Naive thymus-derived CD4-positive, alpha-beta T cell (primary cell): Measurements from ENCODE around the gene SCAPER. TPM values are rescaled to one million over a fixed set of nuclear protein-coding genes. Genes with fewer than 3 reads are reported as not detected.

Experiments
- ATAC-seq: fragments of 150-1000 bp; cut with Tn5 transposase; 2 replicates; pipeline ENCODE4 v1.10.0; 2021; ENCODE audit warnings: mild to moderate bottlenecking, moderate library complexity
- CTCF ChIA-PET: fragments of 350-600 bp; sonication (Branson Sonifier 250); formaldehyde crosslinking; loops from one replicate; lab custom pipeline; 2021; ENCODE audit warnings: antibody characterized with exemption; lab: Charles Lee
- POLR2A ChIA-PET: fragments of 350-600 bp; sonication (Branson Sonifier 250); formaldehyde crosslinking; loops from one replicate; lab custom pipeline; 2021; ENCODE audit warnings: antibody characterized with exemption, inconsistent platforms; lab: Charles Lee
- DNase-seq, 9 donors: peaks; one replicate each; pipeline versions ENCODE4 v3.0.0 to v3.0.0-alpha.2; 2020 to 2022; ENCODE audit warnings: mixed read lengths in 1 of 9
- H3K27ac ChIP-seq: one replicate; pipeline ENCODE4 v1.7.0; 2013; ENCODE audit warnings: mild to moderate bottlenecking, low read depth, low read length, moderate library complexity
- H3K27me3 ChIP-seq, 2 donors: one replicate each; pipeline ENCODE4 v1.7.0; 2013; ENCODE audit warnings: low read length in 2 of 2, mild to moderate bottlenecking in 2 of 2, moderate library complexity in 2 of 2; ENCODE audit not compliant: control insufficient read depth in 2 of 2, insufficient read depth in 2 of 2
- H3K36me3 ChIP-seq, 3 experiments: 1 replicate in 2 of 3; 2 replicates in 1 of 3; pipeline ENCODE4 v1.7.0; 2013; ENCODE audit warnings: low read length in 3 of 3, mild to moderate bottlenecking in 3 of 3, moderate library complexity in 1 of 3; ENCODE audit not compliant: insufficient read depth in 3 of 3, control insufficient read depth in 2 of 3
- H3K4me1 ChIP-seq, 2 donors: one replicate each; pipeline ENCODE4 v1.7.0; 2013; ENCODE audit warnings: low read length in 2 of 2, mild to moderate bottlenecking in 2 of 2, moderate library complexity in 1 of 2; ENCODE audit not compliant: control insufficient read depth in 2 of 2, insufficient read depth in 2 of 2
- H3K4me3 ChIP-seq: 2 replicates; pipeline ENCODE4 v1.7.0; 2013; ENCODE audit warnings: mild to moderate bottlenecking, low read length
- H3K9me3 ChIP-seq, 3 experiments: 1 replicate in 2 of 3; 2 replicates in 1 of 3; pipeline ENCODE4 v1.7.0; 2013; ENCODE audit warnings: low read length in 3 of 3; ENCODE audit not compliant: control insufficient read depth in 2 of 3
- H3K27ac Mint-ChIP-seq, 9 donors: one replicate each; pipeline ENCODE4 v1.8.0; 2020 to 2022; ENCODE audit warnings: mixed read lengths in 9 of 9, mild to moderate bottlenecking in 8 of 9, moderate library complexity in 5 of 9, inconsistent platforms in 2 of 9
- H3K27me3 Mint-ChIP-seq, 5 donors: one replicate each; pipeline ENCODE4 v1.8.0; 2021 to 2022; ENCODE audit warnings: mixed read lengths in 5 of 5, mild to moderate bottlenecking in 1 of 5
- H3K36me3 Mint-ChIP-seq, 5 donors: one replicate each; pipeline ENCODE4 v1.8.0; 2020 to 2022; ENCODE audit warnings: mixed read lengths in 5 of 5, mild to moderate bottlenecking in 3 of 5, inconsistent platforms in 1 of 5
- H3K4me1 Mint-ChIP-seq, 7 donors: one replicate each; pipeline ENCODE4 v1.8.0; 2020 to 2022; ENCODE audit warnings: mixed read lengths in 7 of 7, mild to moderate bottlenecking in 3 of 7, inconsistent platforms in 1 of 7
- H3K4me3 Mint-ChIP-seq, 10 donors: one replicate each; pipeline ENCODE4 v1.8.0; 2020 to 2022; ENCODE audit warnings: mild to moderate bottlenecking in 10 of 10, mixed read lengths in 10 of 10, moderate library complexity in 6 of 10, inconsistent platforms in 2 of 10
- H3K9me3 Mint-ChIP-seq, 11 donors: one replicate each; pipeline ENCODE4 v1.8.0; 2020 to 2022; ENCODE audit warnings: mixed read lengths in 11 of 11, mild to moderate bottlenecking in 4 of 11, inconsistent platforms in 1 of 11, moderate library complexity in 1 of 11
- intact Hi-C, 2 donors: fragments of 100-400 bp; cut with micrococcal nuclease; formaldehyde crosslinking; loops; one replicate each; pipeline ENCODE4 v1.15.1; 2023
- polyA plus RNA-seq, 2 donors: library from polyadenylated mRNA; unstranded; fragments of 300-500 nt; fragmentation: Illumina TruSeq; gene quantifications; one replicate each; pipeline ENCODE4 v1.2.3, GENCODE V29; 2021
- total RNA-seq, 6 experiments: library from RNA in 5 of 6; stranded (reverse) in 5 of 6; gene quantifications; 1 replicate in 5 of 6; 2 replicates in 1 of 6; pipeline ENCODE4 v1.2.3 and lab custom pipeline; 2021 to 2026

The SCAPER gene
- total and polyA plus RNA-seq, 7 experiments from 2014 or later, result 22.6 to 56.9 (median 48.8) TPM

DNA sequence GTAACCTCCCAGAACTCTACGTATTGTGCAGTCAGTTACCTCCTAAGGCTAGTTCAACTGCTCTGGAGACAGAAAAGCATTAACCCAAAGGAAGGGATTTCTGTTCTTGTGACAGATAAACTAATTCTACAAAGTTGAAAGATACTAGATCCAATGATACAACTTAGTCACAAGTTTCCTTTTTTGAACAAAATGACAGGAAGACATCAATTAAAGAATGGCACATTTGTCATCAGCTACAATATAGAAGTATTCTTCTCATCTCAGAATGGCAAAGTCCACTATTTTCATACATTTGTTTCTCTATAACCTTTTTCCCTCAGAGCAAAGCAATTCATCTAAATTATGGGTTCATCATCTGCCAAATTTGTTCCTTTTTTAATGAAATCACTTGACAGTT, 524.9 kb downstream of the SCAPER start:
- no peaks in the 10 kb centered on the region for H3K27me3 ChIP-seq
- POLR2A ChIA-PET, result no interaction called here
- H3K9me3 ChIP-seq, result no peaks in the 10 kb centered on the region
- DNase-seq (no peak), ATAC-seq (no peak)
- Mint-ChIP-seq H3K36me3 (peaks cover 0 to 69% (median 44%) of the 10 kb centered on the region in 5 donors), H3K27me3 (no peaks in the 10 kb centered on the region), H3K4me3 (no peak overlapping the region), H3K27ac (no peak overlapping the region), H3K9me3 (no peaks in the 10 kb centered on the region), H3K4me1 (no peaks in the 10 kb centered on the region)
- H3K4me1 ChIP-seq, result no peaks in the 10 kb centered on the region
- intact Hi-C loops, result no loop called here
- H3K27ac ChIP-seq, result no peak overlapping the region
- H3K4me3 ChIP-seq, result no peak overlapping the region
- H3K36me3 ChIP-seq, result peaks cover 0 to 15% (median 0%) of the 10 kb centered on the region in 3 experiments
- CTCF ChIA-PET, result no interaction called here

DNA sequence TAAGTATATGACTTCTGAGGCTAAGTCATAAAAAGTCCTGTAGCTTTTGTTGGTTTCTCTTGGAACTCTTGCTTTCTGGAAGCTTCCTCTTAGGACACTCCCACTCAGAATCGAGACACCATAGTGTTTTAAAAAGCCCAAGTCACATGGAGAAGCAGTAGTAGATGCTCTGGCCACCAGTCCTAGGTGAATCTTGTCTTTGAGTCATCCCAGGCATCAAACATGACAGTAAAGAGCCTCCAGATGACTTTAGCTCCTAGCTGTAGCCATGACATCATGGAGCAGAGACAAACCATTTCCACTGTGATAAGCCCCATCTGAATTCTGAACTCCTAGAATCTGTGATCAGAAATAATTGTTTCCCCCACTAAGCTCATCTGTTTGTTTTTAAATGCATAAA, 526.4 kb downstream of the SCAPER start:
- ChIA-PET POLR2A (no interaction called here), CTCF (no interaction called here)
- Histone ChIP-seq H3K4me1 (no peaks in the 10 kb centered on the region), H3K4me3 (no peak overlapping the region), H3K27me3 (no peaks in the 10 kb centered on the region), H3K9me3 (no peaks in the 10 kb centered on the region), H3K27ac (no peak overlapping the region), H3K36me3 (peaks cover 0 to 15% (median 0%) of the 10 kb centered on the region in 3 experiments)
- no peaks in the 10 kb centered on the region for H3K27me3 Mint-ChIP-seq
- DNase-seq (no peak), ATAC-seq (no peak)
- H3K4me3 Mint-ChIP-seq, result no peak overlapping the region
- intact Hi-C loops, result no loop called here
- H3K27ac Mint-ChIP-seq, result no peak overlapping the region
- no peaks in the 10 kb centered on the region for H3K9me3 Mint-ChIP-seq
- H3K36me3 Mint-ChIP-seq, result peaks cover 0 to 70% (median 43%) of the 10 kb centered on the region in 5 donors
- no peaks in the 10 kb centered on the region for H3K4me1 Mint-ChIP-seq

- no peak for DNase-seq
- CTCF ChIA-PET, result no interaction called here
- intact Hi-C loops, result no loop called here
Observed at GRCh38 chr15:76377751-76378150, 527.4 kb downstream of the SCAPER start.

GRCh38 chr15:76377217-76377616, 527.9 kb downstream of the SCAPER start:
- H3K36me3 Mint-ChIP-seq, result peaks cover 2 to 73% (median 50%) of the 10 kb centered on the region in 5 donors
- H3K4me1 Mint-ChIP-seq, result no peaks in the 10 kb centered on the region
- CTCF ChIA-PET, result no interaction called here
- Histone ChIP-seq H3K9me3 (no peaks in the 10 kb centered on the region), H3K36me3 (peaks cover 0 to 19% (median under 1%) of the 10 kb centered on the region in 3 experiments), H3K4me1 (no peaks in the 10 kb centered on the region), H3K27ac (no peak overlapping the region), H3K4me3 (no peak overlapping the region), H3K27me3 (no peaks in the 10 kb centered on the region)
- DNase-seq (no peak), ATAC-seq (no peak)
- intact Hi-C loops, result no loop called here
- POLR2A ChIA-PET, result no interaction called here
- no peak overlapping the region for H3K4me3 Mint-ChIP-seq
- no peaks in the 10 kb centered on the region for H3K9me3 Mint-ChIP-seq
- no peaks in the 10 kb centered on the region for H3K27me3 Mint-ChIP-seq
- no peak overlapping the region for H3K27ac Mint-ChIP-seq

More at GRCh38 chr15:76377751-76378150, 527.4 kb downstream of the SCAPER start:
- Mint-ChIP-seq H3K27ac (no peak overlapping the region), H3K4me1 (no peaks in the 10 kb centered on the region), H3K36me3 (peaks cover 0 to 71% (median 44%) of the 10 kb centered on the region in 5 donors), H3K4me3 (no peak overlapping the region), H3K9me3 (no peaks in the 10 kb centered on the region), H3K27me3 (no peaks in the 10 kb centered on the region)
- ATAC-seq, result no peak
- H3K27me3 ChIP-seq, result no peaks in the 10 kb centered on the region
- no peak overlapping the region for H3K4me3 ChIP-seq
- H3K27ac ChIP-seq, result no peak overlapping the region
- H3K4me1 ChIP-seq, result no peaks in the 10 kb centered on the region
- no peaks in the 10 kb centered on the region for H3K9me3 ChIP-seq
- POLR2A ChIA-PET, result no interaction called here
- peaks cover 0 to 19% (median 0%) of the 10 kb centered on the region in 3 experiments for H3K36me3 ChIP-seq

DNA sequence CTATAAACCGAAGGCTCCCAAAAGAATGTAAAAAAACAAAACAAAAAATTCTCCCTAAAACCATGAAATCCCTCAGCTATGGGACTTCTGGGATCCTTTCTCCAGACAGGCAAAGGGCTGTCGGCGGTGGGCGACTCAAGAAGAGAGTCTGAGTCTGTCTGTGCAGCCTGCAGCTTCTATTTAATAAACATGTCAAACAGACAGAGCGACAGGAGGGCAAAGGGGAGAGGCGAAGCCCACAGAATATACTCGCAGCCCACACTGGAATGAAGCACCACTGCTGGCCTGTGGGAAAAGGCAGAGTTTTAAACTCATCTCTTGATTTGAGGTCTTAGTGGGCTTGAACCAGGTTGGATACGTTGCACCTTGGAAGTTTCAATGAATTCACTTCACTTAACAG, 528.3 kb downstream of the SCAPER start:
- no peaks in the 10 kb centered on the region for H3K27me3 ChIP-seq
- Mint-ChIP-seq H3K27ac (no peak overlapping the region), H3K9me3 (no peaks in the 10 kb centered on the region), H3K27me3 (no peaks in the 10 kb centered on the region), H3K4me1 (no peaks in the 10 kb centered on the region), H3K4me3 (no peak overlapping the region), H3K36me3 (peaks cover 2 to 74% (median 54%) of the 10 kb centered on the region in 5 donors)
- H3K4me3 ChIP-seq, result no peak overlapping the region
- ChIA-PET CTCF (no interaction called here), POLR2A (no interaction called here)
- ATAC-seq (no peak), DNase-seq (no peak)
- peaks cover 0 to 17% (median 2%) of the 10 kb centered on the region in 3 experiments for H3K36me3 ChIP-seq
- no peak overlapping the region for H3K27ac ChIP-seq
- H3K4me1 ChIP-seq, result no peaks in the 10 kb centered on the region
- H3K9me3 ChIP-seq, result no peaks in the 10 kb centered on the region
- intact Hi-C loops, result no loop called here

GRCh38 chr15:76376029-76376428, 529.1 kb downstream of the SCAPER start:
- no peak overlapping the region for H3K4me3 ChIP-seq
- Mint-ChIP-seq H3K36me3 (peaks cover 2 to 68% (median 49%) of the 10 kb centered on the region in 5 donors), H3K27ac (no peak overlapping the region), H3K9me3 (no peaks in the 10 kb centered on the region), H3K4me3 (no peak overlapping the region), H3K27me3 (no peaks in the 10 kb centered on the region), H3K4me1 (no peaks in the 10 kb centered on the region)
- ChIA-PET CTCF (no interaction called here), POLR2A (no interaction called here)
- H3K4me1 ChIP-seq, result no peaks in the 10 kb centered on the region
- intact Hi-C loops, result no loop called here
- DNase-seq (no peak), ATAC-seq (no peak)
- H3K36me3 ChIP-seq, result peaks cover 0 to 14% (median 2%) of the 10 kb centered on the region in 3 experiments
- H3K27ac ChIP-seq, result no peak overlapping the region
- no peaks in the 10 kb centered on the region for H3K27me3 ChIP-seq
- H3K9me3 ChIP-seq, result no peaks in the 10 kb centered on the region

DNA sequence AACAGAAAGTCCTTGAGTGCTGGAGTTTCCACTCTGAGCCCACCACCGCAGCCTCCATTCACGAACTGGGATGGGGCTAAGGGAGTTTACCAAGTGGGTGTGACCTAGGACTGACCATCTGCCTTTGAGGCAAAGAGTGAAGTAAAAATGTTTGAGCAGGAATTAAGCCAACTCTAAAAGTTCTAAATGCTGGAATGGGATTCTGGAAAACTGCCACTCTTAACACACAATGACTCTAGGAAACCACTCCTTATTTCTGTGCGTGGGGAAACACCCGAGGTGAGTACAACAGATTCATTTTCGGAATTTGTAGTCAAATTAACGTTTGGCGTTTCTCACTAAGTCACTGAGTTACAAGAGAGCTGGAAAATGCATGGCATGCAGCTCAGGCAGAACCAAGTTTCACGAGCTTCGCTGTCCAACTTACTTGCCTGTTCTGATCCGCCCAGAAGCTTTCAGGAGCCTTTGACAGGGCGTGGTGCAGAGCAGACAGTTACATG, 537.0 kb downstream of the SCAPER start:
- no peak overlapping the region for H3K27ac Mint-ChIP-seq
- H3K4me3 Mint-ChIP-seq, result no peak overlapping the region
- ATAC-seq, result no peak
- POLR2A ChIA-PET, result no interaction called here
- intact Hi-C loops, result no loop called here
- no peaks in the 10 kb centered on the region for H3K27me3 ChIP-seq
- no peak overlapping the region for H3K27ac ChIP-seq
- DNase-seq, result no peak
- H3K4me3 ChIP-seq, result no peak overlapping the region
- no peaks in the 10 kb centered on the region for H3K4me1 Mint-ChIP-seq
- no peaks in the 10 kb centered on the region for H3K27me3 Mint-ChIP-seq
- no peaks in the 10 kb centered on the region for H3K9me3 Mint-ChIP-seq
- peaks cover 0 to 51% (median 43%) of the 10 kb centered on the region in 5 donors for H3K36me3 Mint-ChIP-seq
- no peaks in the 10 kb centered on the region for H3K4me1 ChIP-seq
- peaks cover 0 to 2% (median 0%) of the 10 kb centered on the region in 3 experiments for H3K36me3 ChIP-seq
- CTCF ChIA-PET, result no interaction called here
- H3K9me3 ChIP-seq, result no peaks in the 10 kb centered on the region
